HG02943 (cell line): Measurements from ENCODE around the gene PRXL2C.
"Not testable (repeated sequence)": the region's sequence is repeated elsewhere in the genome, so short reads cannot be mapped to it uniquely, and the experiment has no call there.

ENCODE experiments used
- ATAC-seq: cut with Tn5 transposase; IDR thresholded peaks from one replicate; pipeline ENCODE4 v1.9.1; 2021; ENCODE audit warnings: mild to moderate bottlenecking, low read depth, moderate library complexity; ENCODE audit not compliant: unreplicated experiment

Gene PRXL2C

GRCh38 chr9:96655198-96655851, at the start of gene PRXL2C:
Gene PRXL2C, minus strand, starts transcription at chr9:96655317. Its CDS starts 36 bp downstream, at chr9:96655281.
- peak; percentile 68 for ATAC-seq

- not testable (repeated sequence) for ATAC-seq
These were observed 45.7 kb upstream of the PRXL2C start for GRCh38 chr9:96700721-96701375.

DNA sequence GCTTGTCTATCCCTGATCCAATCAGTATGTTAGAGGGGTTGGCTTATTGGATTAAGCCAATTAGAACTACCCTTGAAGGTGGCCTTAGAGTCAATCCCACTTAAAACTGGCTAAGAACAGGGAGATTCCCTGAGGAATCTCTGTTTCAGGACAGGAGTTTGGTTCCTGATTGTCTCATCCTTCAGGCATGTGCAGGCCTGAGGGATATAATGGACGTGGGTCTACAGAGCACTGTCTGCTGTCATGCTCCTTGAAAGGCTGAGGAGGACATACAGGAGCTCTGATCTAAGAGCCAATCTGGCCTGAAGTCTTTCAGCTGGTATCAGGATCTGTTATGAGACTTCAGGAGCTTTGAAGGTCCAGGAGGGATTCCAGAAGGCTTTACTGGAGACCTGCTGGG, 36.2 kb upstream of the PRXL2C start:
- no peak for ATAC-seq

DNA sequence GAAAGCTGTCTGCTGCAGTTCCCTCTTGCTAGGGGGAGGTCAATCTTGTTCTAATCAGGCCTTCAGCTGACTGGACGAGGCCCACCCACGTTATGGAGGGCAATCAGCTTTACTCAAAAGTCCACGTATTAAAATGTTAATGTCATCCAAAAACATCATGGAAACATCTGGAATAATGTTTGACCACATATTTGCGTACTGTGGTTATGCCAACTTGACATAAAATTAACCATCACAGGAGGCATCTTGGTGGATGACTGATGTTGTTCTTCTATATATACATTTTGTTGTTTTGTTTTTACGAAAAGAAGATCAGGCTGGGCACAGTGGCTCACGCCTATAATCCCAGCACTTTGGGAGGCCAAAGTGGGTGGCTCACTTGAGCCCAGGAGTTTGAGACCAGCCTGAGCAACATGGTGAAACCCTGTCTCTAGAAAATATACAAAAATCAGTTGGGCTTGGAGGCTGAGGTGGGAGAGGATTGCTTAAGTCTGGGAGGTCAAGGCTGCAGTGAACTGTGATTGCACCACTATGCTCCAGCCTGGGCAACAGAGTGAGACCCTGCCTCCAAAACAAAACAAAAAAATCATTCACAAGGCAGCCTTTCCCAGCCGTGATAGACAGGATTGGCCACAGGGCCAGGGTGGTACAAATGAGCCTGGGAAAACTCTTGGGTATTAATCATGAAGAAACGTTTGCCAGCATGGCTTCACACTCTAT, 33.8 kb upstream of the PRXL2C start:
- ATAC-seq, result no peak

- ATAC-seq, result no peak
These were observed 33.1 kb upstream of the PRXL2C start for GRCh38 chr9:96688187-96688586.

DNA sequence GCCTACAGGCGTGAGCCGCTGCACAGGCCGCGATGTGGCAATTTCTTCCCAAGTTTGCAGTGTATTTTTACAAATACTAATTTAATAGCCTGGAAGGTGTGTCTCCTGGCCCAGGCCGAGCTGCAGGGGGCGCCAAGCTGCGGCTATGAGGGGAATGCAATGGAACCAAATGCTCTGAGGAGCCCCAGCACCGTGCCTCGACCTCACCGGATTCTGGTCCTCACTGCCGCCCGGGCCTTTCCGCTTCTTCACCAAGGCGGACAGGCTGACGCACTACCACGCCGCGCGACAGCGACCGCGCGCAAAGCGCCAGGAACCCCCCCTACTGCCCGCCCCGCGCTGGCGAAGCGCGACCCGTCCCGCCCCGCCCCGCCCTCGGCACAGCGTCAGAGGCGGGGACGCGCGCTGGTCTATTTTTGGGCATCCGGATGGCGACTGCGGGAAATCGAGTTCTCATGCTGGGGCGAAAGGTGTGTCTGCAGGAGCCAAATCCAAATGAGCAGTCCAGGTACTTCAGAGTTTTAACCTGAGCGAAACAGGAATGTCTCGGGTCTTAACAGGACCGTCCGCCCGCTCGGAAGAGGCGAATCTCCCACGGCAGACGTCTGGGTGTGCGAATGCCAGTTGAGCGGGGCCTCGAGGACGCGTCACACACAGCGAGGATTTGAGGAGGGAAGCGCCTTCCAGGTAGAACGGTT, 31.7 kb upstream of the PRXL2C start:
- ATAC-seq, result no peak

DNA sequence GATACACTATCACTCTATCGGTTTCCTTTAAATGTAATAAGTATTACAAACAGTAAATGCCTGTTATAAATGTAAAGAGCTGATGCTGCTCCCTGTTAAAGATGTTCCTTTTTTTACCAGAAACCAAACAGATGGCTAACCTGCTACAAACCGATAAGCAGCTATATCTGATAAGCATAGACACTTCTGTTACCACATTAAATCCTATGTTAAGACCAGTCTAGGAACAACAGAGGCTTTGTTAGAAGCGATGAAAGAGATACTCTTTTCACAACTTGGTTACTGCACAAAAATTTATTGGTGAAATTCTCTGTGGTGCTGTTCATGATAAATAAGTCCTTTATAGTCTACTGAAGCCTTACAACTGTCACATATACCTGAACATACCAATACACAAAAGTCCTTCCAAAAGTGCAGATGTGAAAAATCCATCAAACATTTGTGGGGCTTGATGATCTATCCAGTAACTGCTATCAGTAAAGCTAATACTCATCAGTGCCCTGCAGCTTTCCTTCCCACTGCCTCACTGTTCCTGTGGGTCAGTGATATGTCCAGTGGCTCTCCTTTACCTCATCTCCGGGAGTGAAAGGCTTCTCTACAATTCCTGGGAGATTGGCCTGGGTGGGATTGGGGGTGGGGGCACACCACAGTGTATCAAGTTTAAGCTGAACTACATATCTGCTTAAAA, 25.8 kb upstream of the PRXL2C start:
- no peak for ATAC-seq

GRCh38 chr9:96674906-96675538, 19.9 kb upstream of the PRXL2C start:
- ATAC-seq, result no peak

- ATAC-seq, result not testable (repeated sequence)
These were observed 18.7 kb upstream of the PRXL2C start for GRCh38 chr9:96673786-96674185.

- no peak for ATAC-seq
These were observed 13.9 kb upstream of the PRXL2C start for GRCh38 chr9:96668868-96669534.

- ATAC-seq, result no peak
These were observed 12.2 kb upstream of the PRXL2C start for GRCh38 chr9:96667363-96667728.

- not testable (repeated sequence) for ATAC-seq
These were observed 11.7 kb upstream of the PRXL2C start for GRCh38 chr9:96666653-96667362.

- ATAC-seq, result no peak
These were observed 10.7 kb upstream of the PRXL2C start for GRCh38 chr9:96665789-96666188.

DNA sequence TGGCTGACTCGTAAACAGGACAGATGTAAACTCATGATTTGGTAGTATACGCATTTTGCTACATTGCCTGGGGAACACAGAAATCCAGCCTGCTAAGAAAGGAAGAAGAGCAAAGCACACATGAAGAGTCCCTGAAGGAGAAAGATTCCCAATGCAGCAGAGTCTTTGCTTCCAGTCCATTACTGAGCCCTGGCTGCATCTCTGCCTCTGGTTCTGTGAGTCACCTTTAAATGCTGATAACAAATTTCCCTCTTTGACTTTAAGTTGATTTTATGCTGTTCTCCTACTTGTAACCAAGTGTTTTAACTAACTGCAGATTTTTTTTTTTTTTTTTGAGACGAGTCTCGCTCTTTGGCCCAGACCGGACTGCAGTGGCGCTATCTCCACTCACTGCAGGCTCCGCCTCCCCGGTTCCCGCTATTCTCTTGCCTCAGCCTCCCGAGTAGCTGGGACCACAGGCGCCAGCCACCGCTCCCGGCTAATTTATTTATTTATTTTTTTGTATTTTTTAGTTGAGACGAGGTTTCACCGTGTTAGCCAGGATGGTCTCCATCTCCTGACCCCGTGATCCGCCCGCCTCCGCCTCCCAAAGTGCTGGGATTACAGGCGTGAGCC, 8.5 kb upstream of the PRXL2C start:
- no peak for ATAC-seq

GRCh38 chr9:96661711-96662110, 6.6 kb upstream of the PRXL2C start:
- no peak for ATAC-seq

- ATAC-seq, result peak; percentile 73
These were observed 5.7 kb upstream of the PRXL2C start for GRCh38 chr9:96660692-96661248.

GRCh38 chr9:96654450-96655197, 493 bp downstream of the PRXL2C start:
- ATAC-seq, result peak; percentile 40
